HG03135 (cell line): Measurements from ENCODE around the gene NHEJ1.

Experiments
- ATAC-seq: cut with Tn5 transposase; IDR thresholded peaks from one replicate; pipeline ENCODE4 v1.9.1; 2021; ENCODE audit warnings: mild to moderate bottlenecking, moderate library complexity; ENCODE audit not compliant: unreplicated experiment

Gene NHEJ1

DNA sequence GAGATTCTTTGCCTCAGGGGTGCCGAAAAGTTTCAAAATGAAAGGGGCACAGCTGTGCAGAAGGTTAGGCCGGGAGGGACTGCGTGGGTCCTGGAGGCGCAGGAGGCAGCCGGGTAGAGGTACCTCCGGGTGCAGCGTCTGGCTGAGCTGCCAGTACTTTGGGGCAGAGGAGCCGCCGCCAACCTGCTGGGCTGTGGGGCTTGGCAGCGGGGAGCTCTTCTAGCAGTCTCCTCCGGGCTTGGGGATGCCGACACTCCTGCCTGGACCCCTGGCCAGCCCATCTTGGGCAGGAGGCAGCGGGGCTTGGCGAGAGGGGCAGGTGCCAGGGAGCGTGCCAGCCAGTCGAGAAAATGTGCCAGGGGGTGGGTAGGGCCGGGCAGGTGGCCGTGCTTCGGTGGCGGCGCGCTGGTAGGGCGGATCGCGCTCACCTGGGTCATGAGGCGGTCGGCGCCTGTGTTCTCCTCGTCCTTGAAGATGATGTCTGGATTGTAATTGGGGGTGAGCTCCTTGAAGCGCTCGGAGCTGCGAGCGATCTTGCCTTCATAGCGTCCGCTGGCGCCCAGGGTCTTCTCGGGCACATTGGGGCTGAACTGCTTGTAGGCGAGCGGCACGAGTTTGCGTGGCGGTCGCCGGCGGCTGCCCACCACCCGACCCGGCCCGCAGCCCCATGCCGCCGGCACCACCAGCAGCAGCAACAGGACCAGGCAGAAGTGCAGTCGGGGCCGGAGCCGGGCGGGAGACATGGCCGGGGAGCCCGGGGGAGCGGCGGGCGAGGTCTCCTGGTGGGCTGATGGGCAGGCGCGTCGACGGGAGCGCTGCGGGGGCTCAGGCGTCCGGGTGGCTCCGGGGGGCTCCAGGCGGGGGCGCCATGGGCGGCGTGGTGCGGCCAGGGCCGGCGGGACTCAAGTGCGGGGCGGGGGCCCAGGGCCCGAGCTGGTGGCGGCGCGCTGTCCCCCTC is 100.6 kb downstream of the NHEJ1 start:
- no peak for ATAC-seq

DNA sequence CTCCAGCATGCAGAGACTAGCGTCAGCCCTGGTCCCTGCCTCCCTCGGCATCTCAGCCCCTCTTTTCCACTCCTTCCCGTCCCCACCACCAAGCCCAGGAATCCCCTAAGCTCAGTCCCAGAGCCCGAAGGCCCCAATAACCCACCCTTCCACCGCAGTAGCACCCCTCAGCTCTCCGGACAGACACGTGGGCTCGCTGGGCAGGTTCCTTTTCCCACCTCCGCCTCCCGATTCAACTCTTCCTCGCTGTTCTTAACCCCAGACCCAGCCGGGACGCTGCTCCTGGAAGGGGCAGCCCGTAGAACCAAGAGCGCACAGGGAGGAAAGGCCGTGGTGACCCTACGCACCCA is 101.3 kb downstream of the NHEJ1 start:
- no peak for ATAC-seq

DNA sequence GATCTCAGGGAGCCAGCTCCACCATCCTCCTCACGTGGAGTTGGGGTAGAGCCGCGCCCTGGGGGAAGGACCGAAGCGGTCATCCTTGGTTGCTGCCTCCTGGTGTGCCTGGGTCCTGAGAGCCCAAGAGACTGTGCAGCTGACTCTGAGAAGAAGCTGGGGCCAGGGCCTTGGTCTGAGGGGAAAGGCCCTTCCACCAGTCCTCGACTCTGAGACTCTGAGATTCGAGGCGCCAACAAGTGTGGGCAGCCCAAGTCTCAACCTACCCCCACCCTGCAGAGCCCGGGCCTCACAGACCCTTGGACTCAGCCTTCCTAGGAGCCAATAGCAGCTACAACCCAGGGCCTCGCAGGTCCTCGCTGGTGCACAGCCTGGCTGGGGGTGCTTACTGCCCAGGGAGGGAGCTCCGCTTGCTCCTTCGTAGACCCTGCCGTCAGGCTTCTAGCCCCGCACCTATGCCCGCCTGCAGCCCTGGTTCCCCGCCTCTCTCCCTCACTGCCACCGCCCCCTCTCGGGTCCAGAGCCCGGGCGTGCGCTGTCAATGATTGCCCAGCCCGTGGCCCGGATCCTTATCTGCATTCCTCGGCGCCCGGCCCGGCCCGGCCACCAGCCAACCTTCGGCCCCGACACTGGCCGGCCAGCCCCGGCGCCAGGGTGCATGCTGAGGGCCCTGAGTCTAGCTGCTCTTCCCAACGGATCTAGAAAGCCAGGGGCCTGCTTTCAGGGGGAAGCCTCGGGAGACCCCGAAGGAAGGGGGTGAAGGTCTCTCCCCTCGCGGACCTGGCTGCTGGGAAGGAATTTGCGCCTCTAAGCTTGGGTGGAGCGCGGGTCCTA is 101.9 kb downstream of the NHEJ1 start:
- no peak for ATAC-seq

DNA sequence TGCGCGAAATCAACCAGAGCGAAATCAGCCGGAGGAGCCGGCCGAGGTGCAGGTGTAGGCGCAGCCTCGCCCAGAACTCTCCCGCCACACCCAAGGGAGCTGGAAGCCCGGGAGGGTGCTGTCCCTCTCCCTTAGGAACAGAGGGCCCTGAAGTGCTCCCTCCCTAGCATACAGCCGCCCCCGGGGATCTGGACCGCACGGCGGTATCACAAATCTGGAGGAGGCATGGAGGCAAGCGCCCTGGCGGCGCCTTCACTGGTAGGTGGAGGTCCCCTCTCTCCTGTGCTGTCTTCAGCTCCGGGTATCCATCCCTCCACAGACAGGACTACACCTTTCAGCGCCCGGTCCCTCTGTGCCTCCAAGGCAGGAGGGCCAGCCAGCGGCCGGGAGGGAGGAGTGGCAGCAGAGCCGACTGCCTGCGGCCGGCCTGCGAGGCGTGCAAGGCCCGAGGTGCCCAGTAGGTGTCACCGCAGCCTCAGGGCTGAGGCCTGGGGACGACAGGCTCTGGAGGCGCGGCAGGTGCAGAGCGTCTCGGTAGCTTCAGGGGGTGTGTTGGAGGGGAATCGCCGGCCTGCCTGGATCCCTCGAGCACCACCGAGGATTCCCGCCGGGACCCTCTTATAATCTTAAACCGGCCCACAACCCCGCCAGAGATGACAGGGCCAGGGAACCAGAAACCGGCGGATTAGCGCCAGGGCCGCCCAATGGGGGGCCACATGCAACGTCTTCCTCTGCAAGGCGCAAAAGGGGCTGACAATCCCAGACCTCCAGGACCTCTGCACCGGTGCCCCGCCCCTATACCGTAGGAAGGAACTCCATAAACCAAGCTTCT is 102.7 kb downstream of the NHEJ1 start:
- peak; percentile 89 for ATAC-seq

DNA sequence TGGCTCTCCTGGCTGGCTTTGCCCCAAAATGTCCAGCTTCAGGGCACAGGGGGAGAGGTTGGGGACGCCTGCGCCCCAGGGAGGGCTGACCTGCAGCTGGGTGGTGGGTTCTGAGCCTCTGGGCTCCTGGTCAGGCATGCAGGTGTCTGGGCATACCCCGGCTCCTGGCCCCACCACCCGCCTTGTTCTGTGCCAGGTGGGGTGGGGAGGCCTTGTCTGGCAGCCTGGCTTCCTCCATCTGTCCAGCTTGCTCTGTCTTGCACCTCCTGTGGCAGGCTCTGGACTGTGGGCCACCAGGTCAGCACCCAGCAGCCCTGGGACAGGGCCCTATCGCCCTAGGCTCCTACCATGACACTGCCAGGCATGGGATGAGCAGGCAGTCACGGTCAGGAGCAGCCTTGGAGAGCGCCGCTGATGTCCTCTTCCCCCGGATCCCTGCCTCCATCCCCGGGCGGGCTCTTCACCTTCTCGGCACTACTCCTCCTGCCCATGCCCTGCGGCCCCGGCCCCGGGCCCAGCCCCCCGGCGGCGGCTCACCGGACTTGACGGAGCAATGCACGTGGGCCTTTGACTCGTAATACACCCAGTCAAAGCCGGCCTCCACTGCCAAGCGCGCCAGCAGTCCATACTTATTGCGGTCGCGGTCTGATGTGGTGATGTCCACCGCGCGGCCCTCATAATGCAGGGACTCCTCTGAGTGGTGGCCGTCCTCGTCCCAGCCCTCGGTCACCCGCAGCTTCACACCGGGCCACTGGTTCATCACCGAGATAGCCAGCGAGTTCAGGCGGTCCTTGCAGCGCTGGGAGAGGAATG is 103.5 kb downstream of the NHEJ1 start:
- no peak for ATAC-seq

DNA sequence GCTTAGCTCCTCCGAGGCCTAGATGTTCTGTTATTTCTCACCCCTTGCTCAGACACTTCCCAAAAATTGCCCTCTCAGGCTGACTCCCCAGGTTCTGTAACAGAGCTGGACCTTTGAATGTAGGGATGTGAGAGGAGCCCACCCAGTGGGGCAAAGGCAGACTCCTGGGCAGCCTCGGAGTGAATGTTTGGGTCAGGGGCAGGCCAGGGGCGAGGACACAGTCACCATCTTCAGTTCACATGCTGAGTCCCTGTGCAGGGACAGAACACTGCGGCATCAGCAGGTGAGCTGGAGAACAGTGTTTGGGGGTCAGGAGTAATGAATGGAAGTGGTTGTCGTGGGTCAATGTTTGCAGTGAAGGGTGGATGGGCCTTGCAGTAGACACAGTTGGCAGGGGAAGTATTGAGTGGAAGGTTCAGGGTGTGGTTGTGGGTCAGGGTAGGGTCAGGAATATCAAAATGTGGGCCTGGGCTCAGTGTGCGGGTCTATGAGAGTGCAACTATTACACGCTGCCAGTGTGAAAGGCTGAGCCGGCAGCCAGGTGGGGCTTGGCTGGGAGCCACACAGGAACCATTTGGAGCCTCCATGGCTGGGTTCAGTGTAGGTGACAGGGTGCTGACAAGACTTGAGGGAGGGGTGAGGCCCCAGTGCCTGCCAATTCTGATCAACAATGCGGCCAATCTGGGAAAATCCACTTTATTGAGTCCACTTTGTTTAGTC is 104.3 kb downstream of the NHEJ1 start:
- no peak for ATAC-seq

DNA sequence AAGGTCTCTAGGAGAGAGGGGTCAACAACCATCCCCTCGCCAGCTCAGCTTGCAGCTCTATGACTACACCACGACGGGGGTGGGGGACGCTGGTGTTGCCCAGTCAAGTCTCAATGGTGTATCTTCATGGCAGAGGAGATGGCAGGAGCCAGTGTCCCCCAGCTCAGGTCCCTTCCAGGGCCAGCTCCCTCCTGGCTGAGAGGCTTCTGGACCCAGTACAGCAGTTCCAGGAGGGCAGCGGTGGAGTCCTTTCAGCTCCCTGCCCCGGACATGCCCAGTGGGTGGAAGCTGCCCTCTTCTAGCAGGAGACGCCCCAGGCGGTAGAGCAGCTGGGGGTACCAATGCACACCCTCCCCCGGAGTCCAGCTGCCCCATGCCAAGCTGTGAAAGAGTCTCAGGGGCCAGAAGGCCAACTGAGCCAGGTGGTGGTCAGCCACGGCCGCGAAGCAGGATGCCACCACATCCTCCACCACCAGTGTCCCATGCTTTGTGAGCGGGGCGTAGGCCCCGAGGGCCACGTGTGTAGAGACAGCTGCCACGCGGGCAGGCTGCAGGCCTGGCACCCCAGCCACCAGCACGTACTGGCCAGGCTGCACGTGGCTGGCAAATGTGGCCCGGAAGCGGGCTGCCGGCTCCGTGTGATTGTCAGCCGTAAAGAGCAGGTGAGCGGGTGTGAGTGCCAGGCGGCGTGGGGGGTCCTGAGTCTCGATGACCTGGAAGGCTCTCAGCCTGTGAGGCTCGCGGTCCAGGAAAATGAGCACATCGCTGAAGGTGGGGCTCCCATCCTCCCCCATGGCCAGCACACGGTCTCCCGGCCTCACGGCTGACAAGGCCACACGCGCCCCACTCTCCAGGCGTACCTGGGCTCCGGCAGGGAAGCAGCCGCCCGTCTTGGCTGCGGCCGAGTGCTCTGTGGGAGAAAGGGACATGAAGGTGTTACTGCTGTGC is 105.4 kb downstream of the NHEJ1 start:
- ATAC-seq: no peak

DNA sequence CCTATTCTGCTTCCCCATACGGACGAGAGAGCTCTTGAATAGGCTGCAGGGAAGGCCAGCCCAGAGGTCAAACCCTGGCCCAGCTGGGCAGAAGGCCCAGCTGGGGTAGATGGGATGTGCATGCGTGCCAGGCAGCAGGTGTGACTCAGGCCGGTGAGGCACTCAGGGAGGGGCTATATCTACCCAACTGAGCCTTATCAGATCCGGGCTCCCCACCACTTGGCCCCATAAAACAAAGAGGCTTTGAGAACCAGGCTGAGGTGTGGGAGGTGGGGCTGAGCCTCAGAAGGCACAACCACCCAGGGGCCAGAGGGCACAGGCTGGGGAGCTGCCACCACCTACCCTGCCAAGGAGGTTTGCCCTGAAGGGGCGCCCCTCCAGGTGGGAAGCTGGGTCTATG is 111.3 kb downstream of the NHEJ1 start:
- no peak for ATAC-seq

DNA sequence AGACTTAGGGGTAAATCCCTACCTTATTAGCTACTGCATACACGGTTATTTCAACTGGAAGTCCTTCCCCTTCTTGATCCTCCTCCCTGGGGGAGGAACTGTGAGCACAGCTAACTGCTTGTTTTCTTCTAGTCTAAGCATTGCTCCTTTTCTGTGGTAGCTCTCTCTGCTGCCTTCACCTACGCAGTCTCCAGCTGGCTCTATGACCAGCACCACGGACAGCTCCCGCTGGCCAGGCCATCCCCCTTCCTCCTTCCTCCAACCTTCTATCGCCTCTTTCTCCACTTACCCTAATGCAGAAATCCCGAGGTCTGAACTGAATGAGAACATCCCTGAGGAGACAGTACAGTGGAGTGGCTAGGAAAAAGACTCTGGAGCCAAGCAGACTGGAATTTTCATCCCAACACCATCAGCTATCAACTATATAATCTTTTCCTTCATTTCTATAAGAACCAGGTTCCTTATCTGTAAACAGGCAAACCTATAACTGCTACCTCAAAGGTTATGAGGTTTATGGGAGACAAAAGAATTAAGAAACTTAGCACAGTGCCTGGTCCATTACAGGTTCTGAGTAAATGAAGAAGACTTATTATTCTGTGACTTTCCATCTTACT is 114.6 kb downstream of the NHEJ1 start:
- no peak for ATAC-seq

DNA sequence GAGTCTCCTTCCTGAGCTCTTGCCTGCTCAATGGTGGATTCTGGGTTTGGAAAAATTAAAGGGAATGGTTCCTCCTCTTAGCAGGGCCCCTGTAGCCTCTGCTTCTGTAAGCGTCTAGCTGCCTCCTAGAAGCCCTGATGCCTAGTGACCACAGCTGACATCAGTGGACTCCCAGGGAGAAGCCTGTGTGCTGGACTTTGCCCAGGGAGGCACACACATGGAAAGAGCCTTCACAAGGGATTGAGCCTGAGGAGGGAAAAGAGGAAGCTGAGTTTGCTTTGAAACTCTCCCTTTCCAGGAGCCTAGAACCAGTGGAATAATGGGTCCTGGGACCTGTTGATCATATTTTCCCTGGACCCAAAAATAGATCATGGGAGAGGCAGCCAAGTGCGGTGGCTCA is 117.9 kb downstream of the NHEJ1 start:
- ATAC-seq: no peak

DNA sequence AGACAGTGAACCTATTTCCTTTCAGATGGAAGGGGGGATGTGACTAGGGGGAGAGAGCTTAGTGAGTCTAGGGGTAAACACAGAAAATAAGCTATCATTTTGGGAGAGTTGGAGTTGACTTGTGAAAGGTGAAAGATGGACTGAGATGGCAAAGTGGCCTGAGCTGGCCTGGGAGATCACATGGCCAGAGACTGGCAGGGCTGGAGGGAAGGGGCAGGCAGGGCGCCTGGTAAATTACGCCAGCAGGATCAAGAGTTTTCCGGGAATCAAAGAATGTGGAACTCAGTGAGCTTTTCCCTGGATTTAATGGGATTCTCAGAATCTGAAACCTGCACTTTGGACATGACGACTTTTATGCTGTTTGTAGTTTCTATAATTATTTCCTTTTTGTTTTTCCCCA is 118.5 kb downstream of the NHEJ1 start:
- no peak for ATAC-seq

DNA sequence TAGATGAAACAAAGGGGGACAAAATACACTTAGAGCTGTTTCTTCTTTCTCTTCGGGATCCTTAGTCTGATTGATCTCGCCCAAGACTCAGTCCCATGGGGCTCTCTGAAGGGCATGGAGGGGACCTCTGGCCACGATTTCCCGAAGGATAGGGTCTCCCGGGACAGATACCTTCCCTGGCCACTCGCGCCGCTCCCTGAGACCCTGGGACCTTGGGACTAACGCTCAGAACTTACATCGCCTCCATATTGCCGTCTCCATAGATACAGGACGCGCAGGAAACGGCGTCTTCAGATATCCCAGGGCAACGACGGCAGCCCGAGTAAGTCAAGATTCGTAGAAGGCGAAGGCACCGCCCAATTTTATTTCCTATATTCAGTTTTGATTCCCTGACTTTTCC is 119.4 kb downstream of the NHEJ1 start, which contains the start of gene CFAP65:
CFAP65 (minus strand) TSS at position 265 of the 400 bp plus-strand sequence. CDS start 2,468 bp downstream, outside the sequence.
- no peak for ATAC-seq

DNA sequence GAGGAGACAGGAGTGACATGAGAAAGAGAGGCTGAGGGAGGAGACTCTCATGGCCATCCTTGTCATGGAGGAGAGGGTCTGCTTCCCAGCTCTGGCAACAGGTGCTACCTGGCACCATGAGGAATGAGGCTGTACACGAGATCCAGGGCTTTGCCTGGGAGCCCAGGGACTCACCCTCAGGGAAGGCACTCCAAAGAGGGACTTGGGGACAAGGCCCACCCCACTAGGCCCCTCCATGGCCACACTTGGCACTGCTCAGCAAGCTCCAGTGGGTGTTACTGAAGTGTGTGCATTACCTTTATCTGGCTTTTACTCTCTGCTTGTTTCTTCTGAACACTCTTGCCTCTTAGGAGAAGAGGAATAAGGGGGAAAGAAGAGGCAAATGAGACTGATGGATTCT is 122.0 kb downstream of the NHEJ1 start:
- no peak for ATAC-seq

DNA sequence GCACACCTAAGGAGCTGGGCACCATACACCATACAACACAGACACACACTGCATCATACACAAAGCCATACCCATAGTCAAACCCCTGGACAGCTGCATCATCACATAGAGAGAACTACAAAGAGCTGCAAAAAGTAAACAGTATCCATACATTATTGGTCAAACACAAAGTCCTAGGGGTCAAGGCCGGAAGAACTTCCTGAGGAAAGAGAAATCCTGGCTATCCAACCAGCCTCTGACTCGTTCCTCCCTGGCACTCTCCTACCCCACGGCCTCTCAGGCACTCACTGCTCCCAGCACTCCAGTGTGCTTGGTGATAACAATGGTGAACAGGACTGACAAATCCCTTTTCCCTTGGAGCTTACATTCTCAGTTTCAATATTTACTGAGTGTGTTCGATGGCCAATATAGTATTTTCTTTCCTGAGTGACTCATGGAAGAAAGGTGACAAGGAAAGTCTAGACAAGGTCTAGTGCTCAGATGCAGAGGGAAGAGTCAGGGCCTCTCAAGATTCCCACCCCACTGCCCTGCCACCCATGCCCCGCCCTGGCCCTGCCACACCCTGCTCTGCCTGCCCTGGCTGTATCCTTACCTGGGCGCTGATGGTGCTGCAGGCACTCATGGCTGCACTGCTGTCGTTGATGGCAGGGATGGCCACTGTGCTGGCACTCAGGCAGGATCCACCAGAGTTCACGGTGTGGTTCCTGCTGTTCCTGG is 122.7 kb downstream of the NHEJ1 start:
- no peak for ATAC-seq

DNA sequence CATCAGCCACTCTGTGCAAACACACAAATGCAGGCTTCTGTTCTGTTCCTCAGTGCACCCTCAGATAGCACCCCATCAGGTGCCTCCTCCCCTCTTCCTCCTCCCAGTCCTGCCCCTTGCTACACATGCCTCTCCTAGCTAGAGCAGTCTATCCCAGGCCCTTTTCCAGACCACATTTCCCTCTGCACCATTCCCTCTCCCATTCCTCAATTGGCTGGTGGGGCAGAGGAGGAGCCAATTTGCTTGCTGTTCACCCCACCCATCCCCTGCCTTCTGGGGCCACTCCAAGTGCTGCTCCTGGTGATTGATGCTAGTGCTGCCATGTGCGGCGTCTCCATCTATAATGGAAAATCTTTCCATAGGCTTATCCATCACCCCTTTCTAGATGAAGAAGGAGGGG is 124.7 kb downstream of the NHEJ1 start:
- ATAC-seq: no peak

DNA sequence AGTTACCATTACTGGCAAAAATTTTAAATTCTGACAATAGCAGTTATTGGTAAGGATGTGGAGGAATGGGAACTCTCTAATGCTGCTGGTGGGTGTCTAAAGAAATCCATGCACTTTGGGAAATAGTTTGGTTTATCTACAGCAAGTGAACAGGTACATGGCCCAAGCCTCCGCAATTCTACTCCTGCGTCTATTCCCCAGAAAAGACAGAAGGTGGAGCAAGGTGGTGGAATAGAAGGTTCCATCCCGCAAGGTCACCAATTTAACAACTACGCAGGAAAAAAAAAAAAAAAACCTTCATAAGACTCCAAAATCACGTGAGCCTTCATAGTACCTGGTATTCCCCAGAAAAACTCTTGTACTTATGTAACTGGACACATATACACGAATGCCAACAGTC is 125.8 kb downstream of the NHEJ1 start:
- ATAC-seq: no peak

DNA sequence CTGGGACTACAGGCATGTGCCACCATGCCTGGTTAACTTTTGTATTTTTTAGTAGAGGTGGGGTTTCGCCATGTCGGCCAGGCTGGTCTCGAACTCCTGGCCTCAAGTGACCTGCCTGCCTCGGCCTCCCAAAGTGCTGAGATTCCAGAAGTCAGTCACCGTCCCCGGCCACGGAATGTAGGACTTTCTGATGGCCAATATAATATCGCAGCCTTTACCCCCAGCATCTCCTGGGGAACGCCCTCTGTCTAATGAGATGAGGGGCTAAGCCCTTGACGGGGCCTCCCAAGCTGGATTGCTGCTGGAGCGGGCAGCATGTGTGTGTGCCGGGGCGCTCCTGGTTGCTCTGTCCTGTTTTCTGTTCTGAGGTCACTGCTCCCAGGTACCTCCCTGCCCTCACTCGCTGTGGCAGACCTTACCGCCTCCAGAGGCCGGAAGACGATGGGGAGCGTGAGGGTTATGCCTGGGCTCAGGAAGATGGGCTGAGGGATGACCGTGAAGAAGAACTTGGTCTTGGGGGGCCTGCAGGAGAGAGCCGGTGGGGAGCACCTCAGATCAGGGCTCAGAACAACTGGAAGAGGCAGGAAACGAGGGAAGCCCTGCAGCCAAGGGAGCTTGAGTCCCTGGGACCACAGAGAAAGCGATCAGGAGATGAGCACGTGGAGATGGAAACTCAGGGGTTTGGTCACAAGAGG is 128.4 kb downstream of the NHEJ1 start:
- ATAC-seq: no peak
